Nephron (organoid): ENCODE data around the gene SETD3.

Source experiments
- H3K27ac Mint-ChIP-seq, 3 experiments: 2 replicates each; pipeline ENCODE4 v1.8.0; 2020; ENCODE audit warnings: mixed read lengths in 3 of 3, mild to moderate bottlenecking in 2 of 3, moderate library complexity in 1 of 3
- H3K27me3 Mint-ChIP-seq: 2 replicates; pipeline ENCODE4 v1.8.0; 2021; ENCODE audit warnings: low read depth, mild to moderate bottlenecking, moderate library complexity, mixed read lengths
- H3K36me3 Mint-ChIP-seq: 2 replicates; pipeline ENCODE4 v1.8.0; 2020; ENCODE audit warnings: low read depth, mixed read lengths
- H3K4me1 Mint-ChIP-seq: 2 replicates; pipeline ENCODE4 v1.8.0; 2020; ENCODE audit warnings: mixed read lengths
- H3K4me3 Mint-ChIP-seq, 3 experiments: 2 replicates each; pipeline ENCODE4 v1.8.0; 2020; ENCODE audit warnings: mild to moderate bottlenecking in 3 of 3, mixed read lengths in 3 of 3, moderate library complexity in 2 of 3
- H3K9me3 Mint-ChIP-seq: 2 replicates; pipeline ENCODE4 v1.8.0; 2020; ENCODE audit warnings: mixed read lengths
- TF ChIP-seq, protein P1 (sequence below), 3 experiments: fragments of 200-600 bp; sonication (generic); IDR thresholded peaks; one replicate each; pipeline ENCODE4 v1.5.0; 2021; ENCODE audit warnings: antibody characterized with exemption in 3 of 3; ENCODE audit not compliant: unreplicated experiment in 3 of 3

The SETD3 gene

DNA sequence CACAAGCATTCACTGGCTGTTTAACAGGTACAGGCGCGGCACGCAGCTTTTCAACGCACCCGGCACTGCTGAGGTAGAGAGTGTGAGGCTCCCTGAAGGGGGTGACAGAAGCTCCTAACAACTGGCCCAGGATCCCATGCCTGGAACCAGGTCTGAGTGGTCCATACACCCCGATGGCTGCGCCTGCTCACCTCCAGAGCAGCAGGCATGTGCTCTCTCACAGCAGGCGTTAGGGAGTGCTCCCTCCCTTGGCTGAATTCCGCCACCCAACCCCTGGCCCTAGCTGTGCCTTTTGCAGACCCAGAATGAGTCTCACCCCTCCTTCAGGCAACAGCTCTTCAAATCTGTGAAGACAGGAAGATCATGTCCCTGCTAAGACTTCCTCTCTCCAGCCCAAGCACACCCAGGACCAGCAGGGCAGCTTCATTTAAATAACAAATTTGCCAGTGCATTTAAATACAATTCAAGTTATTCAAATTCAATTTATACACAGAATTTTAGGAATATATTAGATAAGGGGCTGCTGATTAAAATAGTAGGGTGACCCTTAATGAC lies 86.0 kb downstream of the SETD3 start:
- no peaks in the 10 kb centered on the region for H3K9me3 Mint-ChIP-seq
- peaks cover 27% of the 10 kb centered on the region for H3K36me3 Mint-ChIP-seq
- H3K27me3 Mint-ChIP-seq: no peaks in the 10 kb centered on the region
- H3K27ac Mint-ChIP-seq: no peak overlapping the region
- no peak overlapping the region for H3K4me3 Mint-ChIP-seq
- H3K4me1 Mint-ChIP-seq: peaks cover 5% of the 10 kb centered on the region
- TF ChIP-seq, protein P1, sequence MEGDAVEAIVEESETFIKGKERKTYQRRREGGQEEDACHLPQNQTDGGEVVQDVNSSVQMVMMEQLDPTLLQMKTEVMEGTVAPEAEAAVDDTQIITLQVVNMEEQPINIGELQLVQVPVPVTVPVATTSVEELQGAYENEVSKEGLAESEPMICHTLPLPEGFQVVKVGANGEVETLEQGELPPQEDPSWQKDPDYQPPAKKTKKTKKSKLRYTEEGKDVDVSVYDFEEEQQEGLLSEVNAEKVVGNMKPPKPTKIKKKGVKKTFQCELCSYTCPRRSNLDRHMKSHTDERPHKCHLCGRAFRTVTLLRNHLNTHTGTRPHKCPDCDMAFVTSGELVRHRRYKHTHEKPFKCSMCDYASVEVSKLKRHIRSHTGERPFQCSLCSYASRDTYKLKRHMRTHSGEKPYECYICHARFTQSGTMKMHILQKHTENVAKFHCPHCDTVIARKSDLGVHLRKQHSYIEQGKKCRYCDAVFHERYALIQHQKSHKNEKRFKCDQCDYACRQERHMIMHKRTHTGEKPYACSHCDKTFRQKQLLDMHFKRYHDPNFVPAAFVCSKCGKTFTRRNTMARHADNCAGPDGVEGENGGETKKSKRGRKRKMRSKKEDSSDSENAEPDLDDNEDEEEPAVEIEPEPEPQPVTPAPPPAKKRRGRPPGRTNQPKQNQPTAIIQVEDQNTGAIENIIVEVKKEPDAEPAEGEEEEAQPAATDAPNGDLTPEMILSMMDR (IDR thresholded peaks at IDR 0.05; ENCODE audit: unreplicated experiment in 3 of 3): no peak

DNA sequence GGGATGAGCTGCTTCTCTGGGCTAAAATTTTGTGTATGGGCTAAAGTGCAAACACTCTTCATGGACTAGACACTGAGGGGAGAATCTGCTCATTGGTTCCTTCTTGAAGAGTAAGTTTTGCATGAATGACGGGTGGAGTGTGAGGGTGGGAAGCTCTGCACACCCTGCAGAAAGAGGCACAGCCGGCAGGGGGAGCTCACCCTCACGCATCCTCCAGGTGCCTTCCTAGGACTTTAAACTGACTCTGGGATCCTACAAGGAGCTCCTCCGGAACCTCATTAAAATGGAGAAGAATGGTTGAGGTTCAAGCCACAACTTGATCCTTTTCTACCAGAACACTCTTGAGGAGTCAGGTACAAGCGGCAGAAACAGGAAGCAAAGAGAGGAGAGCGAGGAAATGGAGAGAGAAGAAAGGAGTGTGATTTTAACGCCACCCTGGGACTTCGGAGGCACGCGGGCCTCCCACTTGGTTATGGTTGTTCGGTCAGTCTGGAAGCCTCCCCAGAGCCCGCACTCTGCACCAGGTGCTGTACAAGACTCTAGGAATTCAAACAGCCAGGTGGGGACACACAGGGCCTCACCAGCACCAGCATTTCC lies 87.5 kb downstream of the SETD3 start:
- TF ChIP-seq, protein P1 (IDR thresholded peaks at IDR 0.05; ENCODE audit: unreplicated experiment in 3 of 3): peak; percentile 54 to 63 (median 57)
- H3K9me3 Mint-ChIP-seq: no peaks in the 10 kb centered on the region
- peaks cover 5% of the 10 kb centered on the region for H3K4me1 Mint-ChIP-seq
- no peak overlapping the region for H3K4me3 Mint-ChIP-seq
- H3K27ac Mint-ChIP-seq: no peak overlapping the region
- peaks cover 15% of the 10 kb centered on the region for H3K36me3 Mint-ChIP-seq
- H3K27me3 Mint-ChIP-seq: no peaks in the 10 kb centered on the region

DNA sequence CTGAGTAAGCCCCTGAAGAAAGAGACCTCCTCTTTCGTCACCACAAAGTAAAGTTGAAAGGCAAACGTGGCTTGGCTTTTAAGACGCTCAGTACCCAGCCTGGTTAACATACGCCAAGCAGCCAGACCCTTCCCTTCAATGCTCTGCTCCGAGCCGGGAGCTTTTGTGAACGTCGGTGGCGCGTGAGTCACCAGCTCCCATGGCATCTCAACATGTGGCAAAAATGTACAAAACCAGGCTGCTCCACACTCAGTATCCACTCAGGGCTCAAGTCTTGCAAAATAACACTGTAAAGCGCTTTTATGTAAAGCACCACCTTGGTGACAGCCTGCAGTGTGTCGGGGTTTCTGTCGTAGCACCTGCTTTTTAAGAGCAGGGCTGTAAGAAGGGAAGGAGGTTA lies 89.0 kb downstream of the SETD3 start:
- H3K27me3 Mint-ChIP-seq: peaks cover 4% of the 10 kb centered on the region
- H3K36me3 Mint-ChIP-seq: peaks cover 3% of the 10 kb centered on the region
- H3K9me3 Mint-ChIP-seq: no peaks in the 10 kb centered on the region
- H3K4me3 Mint-ChIP-seq: no peak overlapping the region
- H3K27ac Mint-ChIP-seq: no peak overlapping the region
- TF ChIP-seq, protein P1 (IDR thresholded peaks at IDR 0.05; ENCODE audit: unreplicated experiment in 3 of 3): no peak
- H3K4me1 Mint-ChIP-seq: peaks cover 5% of the 10 kb centered on the region

DNA sequence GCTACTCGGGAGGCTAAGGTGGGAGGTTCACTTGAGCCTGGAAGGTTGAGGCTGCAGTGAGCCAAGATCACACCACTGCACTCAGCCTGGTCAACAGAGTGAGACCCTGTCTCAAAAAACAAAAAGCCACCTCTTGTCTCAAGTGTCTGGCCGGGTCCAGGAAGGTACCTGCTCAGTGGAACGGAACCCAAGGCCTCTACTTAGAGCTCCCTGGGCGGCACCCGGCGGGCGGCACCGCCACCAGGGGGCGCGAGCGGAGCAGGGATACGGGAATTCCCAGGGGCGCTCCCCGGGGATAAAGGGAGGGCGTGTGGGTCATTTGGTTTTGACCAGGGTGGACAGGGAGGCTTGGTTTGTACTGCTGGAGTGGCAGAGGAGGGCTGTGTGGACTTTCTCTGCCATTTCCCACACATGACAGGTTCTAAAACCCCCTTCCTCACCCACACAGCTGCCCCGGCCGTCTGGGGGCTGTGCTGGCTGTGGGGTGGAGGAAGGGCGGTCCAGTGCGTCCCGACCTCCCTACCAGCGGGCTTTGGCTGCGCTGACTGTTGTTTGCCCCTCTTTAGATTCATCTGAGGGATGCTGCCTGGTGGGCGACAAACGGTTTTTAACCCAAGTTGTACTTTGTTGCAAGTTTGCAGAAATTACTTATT lies 91.4 kb downstream of the SETD3 start:
- no peak overlapping the region for H3K27ac Mint-ChIP-seq
- H3K4me1 Mint-ChIP-seq: no peaks in the 10 kb centered on the region
- TF ChIP-seq, protein P1 (IDR thresholded peaks at IDR 0.05; ENCODE audit: unreplicated experiment in 3 of 3): peak; percentile 49 to 59 (median 56)
- peaks cover 3% of the 10 kb centered on the region for H3K9me3 Mint-ChIP-seq
- no peak overlapping the region for H3K4me3 Mint-ChIP-seq
- peaks cover 7% of the 10 kb centered on the region for H3K27me3 Mint-ChIP-seq
- peaks cover 3% of the 10 kb centered on the region for H3K36me3 Mint-ChIP-seq

DNA sequence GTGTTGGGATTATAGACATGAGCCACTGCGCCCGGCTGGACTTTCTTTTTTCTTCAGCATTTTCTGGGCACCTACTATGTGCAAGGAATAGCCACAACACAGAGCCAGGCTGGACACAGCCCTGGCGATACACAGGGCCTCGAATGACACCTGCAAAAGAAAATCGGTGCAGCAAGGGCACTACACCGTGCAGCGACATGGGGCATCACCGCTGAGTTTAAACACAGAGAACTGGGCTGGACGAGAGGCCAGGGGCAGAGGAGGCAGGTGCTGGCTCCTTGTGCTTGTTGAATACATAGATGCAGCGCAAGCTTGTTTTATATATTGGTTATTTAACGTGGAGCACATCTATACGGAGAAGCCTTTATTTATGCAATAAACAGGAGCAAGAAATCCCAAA lies 92.4 kb downstream of the SETD3 start:
- Mint-ChIP-seq H3K4me1 (no peaks in the 10 kb centered on the region), H3K36me3 (peaks cover 3% of the 10 kb centered on the region), H3K27ac (no peak overlapping the region), H3K27me3 (peaks cover 7% of the 10 kb centered on the region), H3K9me3 (peaks cover 3% of the 10 kb centered on the region), H3K4me3 (no peak overlapping the region)
- TF ChIP-seq, protein P1 (IDR thresholded peaks at IDR 0.05; ENCODE audit: unreplicated experiment in 3 of 3): no peak
